GM12878 (cell line): ENCODE data around the gene AKR1B1.

Source experiments
- CTCF ChIP-seq, 3 experiments: IDR thresholded peaks in 2 of 3; conservative IDR thresholded peaks in 1 of 3; 2 replicates each; pipeline ENCODE4 v1.5.1; 2011; ENCODE audit warnings: low read depth in 3 of 3, low read length in 3 of 3, mild to moderate bottlenecking in 3 of 3, control low read depth in 2 of 3, moderate library complexity in 2 of 3, inconsistent platforms in 1 of 3, mixed read lengths in 1 of 3; ENCODE audit not compliant: control insufficient read depth in 2 of 3, insufficient read depth in 1 of 3; ENCODE audit errors: extremely low read depth in 1 of 3
- PBX3 ChIP-seq: IDR thresholded peaks from 2 replicates; pipeline ENCODE4 v1.6.1; 2011; ENCODE audit warnings: mild to moderate bottlenecking, low read depth, low read length, moderate library complexity; ENCODE audit not compliant: insufficient replicate concordance
- POLR2AphosphoS5 ChIP-seq: IDR thresholded peaks from 2 replicates; pipeline ENCODE4 v1.6.1; 2011; ENCODE audit warnings: mild to moderate bottlenecking, low read length, inconsistent platforms
- SMC3 ChIP-seq: IDR thresholded peaks from 2 replicates; pipeline ENCODE4 v1.6.1; 2011; ENCODE audit warnings: low read length, improper control_type of control experiment, borderline replicate concordance
- TCF12 ChIP-seq: IDR thresholded peaks from 2 replicates; pipeline ENCODE4 v1.6.1; 2011; ENCODE audit warnings: low read depth, mild to moderate bottlenecking, low read length
- ZNF274 ChIP-seq: IDR thresholded peaks from one replicate; pipeline ENCODE4 v1.8.0; 2011; ENCODE audit not compliant: insufficient read length, insufficient read depth
- TF ChIP-seq, protein P1 (sequence below): fragments of 450-650 bp; IDR thresholded peaks from 2 replicates; pipeline ENCODE4 v1.6.1; 2017; ENCODE audit warnings: mild to moderate bottlenecking

- no peak for TF ChIP-seq CTCF (IDR thresholded peaks at IDR 0.05 in 2 of 3, conservative IDR thresholded peaks at IDR 0.05 in 1 of 3; ENCODE audit: control insufficient read depth in 2 of 3, extremely low read depth in 1 of 3, insufficient read depth in 1 of 3, low read depth in 3 of 3, low read length in 3 of 3)
- TF ChIP-seq TCF12: no peak
- TF ChIP-seq SMC3: no peak
- TF ChIP-seq, protein P1, sequence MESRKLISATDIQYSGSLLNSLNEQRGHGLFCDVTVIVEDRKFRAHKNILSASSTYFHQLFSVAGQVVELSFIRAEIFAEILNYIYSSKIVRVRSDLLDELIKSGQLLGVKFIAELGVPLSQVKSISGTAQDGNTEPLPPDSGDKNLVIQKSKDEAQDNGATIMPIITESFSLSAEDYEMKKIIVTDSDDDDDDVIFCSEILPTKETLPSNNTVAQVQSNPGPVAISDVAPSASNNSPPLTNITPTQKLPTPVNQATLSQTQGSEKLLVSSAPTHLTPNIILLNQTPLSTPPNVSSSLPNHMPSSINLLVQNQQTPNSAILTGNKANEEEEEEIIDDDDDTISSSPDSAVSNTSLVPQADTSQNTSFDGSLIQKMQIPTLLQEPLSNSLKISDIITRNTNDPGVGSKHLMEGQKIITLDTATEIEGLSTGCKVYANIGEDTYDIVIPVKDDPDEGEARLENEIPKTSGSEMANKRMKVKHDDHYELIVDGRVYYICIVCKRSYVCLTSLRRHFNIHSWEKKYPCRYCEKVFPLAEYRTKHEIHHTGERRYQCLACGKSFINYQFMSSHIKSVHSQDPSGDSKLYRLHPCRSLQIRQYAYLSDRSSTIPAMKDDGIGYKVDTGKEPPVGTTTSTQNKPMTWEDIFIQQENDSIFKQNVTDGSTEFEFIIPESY: no peak
- no peak for TF ChIP-seq POLR2AphosphoS5
- no peak for TF ChIP-seq ZNF274
- TF ChIP-seq PBX3: no peak
Observed at GRCh38 chr7:134414109-134414508, 44.8 kb downstream of the AKR1B1 start.
